Middle frontal gyrus (tissue), 1 donor: Measurements from ENCODE around the gene MCOLN1.
A peak's percentile ranks its signal among the peaks of the same experiment; 100 is the strongest.

Experiments
- DNase-seq: peaks from one replicate; pipeline ENCODE4 v3.0.0-alpha.2; 2015; ENCODE audit warnings: low spot score; ENCODE audit errors: extremely low spot score

The MCOLN1 gene

GRCh38 chr19:7541828-7542443, 19.5 kb downstream of the MCOLN1 start:
- DNase-seq: no peak

GRCh38 chr19:7542556-7543348, 20.3 kb downstream of the MCOLN1 start:
- DNase-seq: no peak

GRCh38 chr19:7544626-7545025, 22.2 kb downstream of the MCOLN1 start:
- DNase-seq: no peak

- no peak for DNase-seq
Observed at GRCh38 chr19:7545300-7545699, 22.9 kb downstream of the MCOLN1 start.

DNA sequence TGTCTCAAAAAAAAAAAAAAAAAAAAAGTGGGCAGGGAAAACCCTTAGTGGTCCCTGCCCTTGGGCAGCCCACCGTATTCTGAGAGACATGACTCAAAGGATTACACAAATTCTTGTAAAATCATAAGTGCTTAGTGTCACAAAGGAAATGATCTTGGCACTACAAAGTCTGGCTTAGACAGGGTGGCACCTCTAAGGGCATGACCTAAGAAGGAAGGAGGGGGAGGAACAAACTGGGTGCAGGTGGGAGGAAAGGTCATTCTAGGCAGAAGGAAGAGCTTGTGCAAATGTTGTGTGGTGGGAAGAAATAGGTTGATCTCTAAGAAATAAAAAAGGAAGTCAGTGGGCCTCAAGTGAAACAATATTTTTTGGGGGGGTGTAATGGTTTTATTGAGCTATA, 23.5 kb downstream of the MCOLN1 start:
- no peak for DNase-seq

DNA sequence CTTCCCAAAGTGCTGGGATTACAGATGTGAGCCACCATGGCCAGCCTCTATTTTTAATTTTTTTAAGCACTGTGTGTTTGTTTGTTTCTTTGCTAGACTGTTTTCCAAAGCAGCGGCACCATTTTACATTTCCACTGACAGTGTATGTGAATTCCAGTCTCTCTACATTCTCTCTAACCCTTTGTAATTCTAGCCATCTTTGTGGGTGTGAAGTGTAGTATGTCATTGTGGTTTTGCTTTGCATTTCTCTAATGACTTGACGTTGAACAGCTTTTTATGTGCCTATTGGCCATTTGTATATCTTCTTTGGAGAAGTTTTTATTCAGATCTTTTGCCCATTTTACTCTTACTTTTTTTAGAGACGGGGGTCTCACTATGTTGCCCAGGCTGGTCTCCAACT, 24.7 kb downstream of the MCOLN1 start:
- no peak for DNase-seq

- DNase-seq: no peak
Observed at GRCh38 chr19:7549429-7550148, 27.2 kb downstream of the MCOLN1 start.

DNA sequence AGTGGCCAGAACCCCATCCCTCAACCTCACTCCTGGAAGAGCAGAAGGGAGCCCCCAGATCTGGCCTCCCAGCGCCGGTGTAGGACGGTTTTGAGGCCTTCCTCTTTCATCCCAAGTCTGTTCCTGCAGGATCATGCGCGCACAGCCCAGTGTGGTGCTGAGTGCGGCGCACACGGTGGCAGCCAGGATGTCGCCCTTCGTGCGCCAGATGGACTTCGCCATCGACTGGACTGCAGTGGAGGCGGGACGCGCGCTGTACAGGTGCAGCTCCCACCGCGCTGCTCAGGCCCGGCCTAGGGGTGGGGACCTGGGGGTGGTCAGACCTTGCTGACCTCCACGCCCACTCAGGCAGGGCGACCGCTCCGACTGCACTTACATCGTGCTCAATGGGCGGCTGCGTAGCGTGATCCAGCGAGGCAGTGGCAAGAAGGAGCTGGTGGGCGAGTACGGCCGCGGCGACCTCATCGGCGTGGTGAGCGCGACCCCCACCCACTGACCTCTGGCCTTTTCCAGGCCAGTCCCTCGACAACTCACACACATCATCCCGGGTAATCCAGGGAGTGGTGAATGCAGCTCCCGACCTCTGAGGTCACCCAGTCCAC, 27.8 kb downstream of the MCOLN1 start:
- DNase-seq: no peak

- DNase-seq: peak; percentile 62
Observed at GRCh38 chr19:7550987-7551761, 28.8 kb downstream of the MCOLN1 start.

DNA sequence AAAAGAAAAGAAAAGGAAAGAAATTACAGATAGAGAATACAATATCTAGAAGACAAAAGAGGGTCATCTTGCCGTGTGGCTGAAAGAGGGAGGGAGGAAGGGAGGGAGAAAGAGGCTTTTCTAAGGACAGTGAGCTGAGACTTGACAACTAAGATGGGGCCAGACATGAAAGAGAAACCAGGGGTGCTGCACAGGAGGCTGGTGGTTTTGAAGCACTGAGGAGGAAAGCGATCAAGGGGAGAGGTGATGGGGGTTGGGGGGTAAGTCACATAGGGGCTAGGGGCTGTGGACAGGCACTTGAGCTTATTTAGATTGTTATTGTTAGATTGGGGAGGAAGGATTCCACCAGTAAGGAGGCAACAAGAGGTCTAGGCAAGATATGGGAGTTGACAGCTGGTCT, 30.4 kb downstream of the MCOLN1 start:
- DNase-seq: no peak

DNA sequence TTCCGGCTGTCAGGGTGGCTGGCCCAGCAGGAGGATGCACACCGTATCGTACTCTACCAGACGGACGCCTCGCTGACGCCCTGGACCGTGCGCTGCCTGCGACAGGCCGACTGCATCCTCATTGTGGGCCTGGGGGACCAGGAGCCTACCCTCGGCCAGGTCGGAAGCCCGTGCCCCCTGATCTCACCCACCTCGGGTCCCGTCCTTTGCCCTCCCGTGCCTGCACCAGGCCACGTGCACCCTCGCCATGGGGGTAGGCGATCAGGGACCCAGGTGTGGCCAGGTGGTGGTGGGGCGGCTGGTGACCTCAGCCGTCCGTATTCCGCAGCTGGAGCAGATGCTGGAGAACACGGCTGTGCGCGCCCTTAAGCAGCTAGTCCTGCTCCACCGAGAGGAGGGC, 32.1 kb downstream of the MCOLN1 start:
- DNase-seq: no peak

DNA sequence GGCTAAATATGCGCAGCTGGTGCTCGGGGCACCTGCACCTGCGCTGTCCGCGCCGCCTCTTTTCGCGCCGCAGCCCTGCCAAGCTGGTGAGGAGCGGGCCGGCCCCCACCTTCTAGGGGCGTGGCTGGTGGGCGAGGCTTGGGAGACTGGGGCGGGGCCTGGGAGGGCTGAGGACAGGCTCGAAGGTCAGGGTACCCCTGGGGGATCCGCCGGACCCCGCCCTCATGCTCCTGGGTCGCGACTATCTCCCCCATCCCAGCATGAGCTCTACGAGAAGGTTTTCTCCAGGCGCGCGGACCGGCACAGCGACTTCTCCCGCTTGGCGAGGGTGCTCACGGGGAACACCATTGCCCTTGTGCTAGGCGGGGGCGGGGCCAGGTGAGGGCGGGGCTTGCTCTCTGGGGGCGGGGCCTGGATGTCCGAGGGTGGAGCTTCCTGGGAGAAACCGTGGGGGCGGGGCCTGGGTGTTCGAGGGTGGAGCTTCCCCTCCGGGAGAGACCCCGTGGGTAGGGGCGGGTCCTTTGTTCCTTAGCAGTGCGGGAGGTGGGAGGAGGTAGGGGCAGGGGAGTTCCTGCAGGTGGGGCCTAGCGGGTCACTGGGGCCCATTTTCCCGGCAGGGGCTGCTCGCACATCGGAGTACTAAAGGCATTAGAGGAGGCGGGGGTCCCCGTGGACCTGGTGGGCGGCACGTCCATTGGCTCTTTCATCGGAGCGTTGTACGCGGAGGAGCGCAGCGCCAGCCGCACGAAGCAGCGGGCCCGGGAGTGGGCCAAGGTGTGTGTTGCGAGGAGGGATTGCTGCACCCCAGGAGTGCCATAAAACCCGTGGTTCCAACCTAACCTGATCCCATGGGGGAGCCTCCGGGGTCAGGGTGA, 32.8 kb downstream of the MCOLN1 start:
- DNase-seq: no peak

GRCh38 chr19:7556696-7557315, 34.4 kb downstream of the MCOLN1 start:
- no peak for DNase-seq

GRCh38 chr19:7558667-7559066, 36.2 kb downstream of the MCOLN1 start:
- no peak for DNase-seq

GRCh38 chr19:7559102-7559501, 36.7 kb downstream of the MCOLN1 start:
- DNase-seq: no peak

DNA sequence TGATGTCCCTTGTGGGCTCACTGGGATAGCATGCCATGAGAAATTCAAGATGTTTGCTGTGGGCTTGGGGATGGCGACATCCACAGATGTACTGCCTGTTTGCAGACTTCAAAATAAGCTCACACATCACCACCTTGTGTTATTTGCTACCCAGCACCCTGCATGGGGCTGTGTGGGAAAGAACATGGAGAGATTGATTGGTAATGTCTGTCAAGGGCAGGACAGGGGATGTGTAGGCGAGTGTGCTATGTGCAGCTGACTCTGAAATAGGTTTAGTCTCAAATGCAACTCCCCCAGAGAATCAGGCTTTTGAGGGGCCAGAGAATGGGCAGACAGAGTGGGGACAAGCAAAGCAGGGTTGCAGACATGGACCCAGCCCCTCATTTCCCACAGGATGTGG, 37.8 kb downstream of the MCOLN1 start:
- DNase-seq: no peak

GRCh38 chr19:7561325-7561724, 38.9 kb downstream of the MCOLN1 start:
- DNase-seq: no peak

- DNase-seq: no peak
Observed at GRCh38 chr19:7562646-7563393, 40.4 kb downstream of the MCOLN1 start.

- DNase-seq: no peak
Observed at GRCh38 chr19:7564866-7565265, 42.4 kb downstream of the MCOLN1 start.
